Loucy (cell line): ENCODE results near the gene CEP55.

Experiments used
- CTCF ChIP-seq: fragments of 200-600 bp; sonication (generic); conservative IDR thresholded peaks from 2 replicates; pipeline ENCODE4 v1.5.1; 2014; ENCODE audit warnings: mild to moderate bottlenecking, antibody characterized with exemption, low read length
- EZH2phosphoT487 ChIP-seq: fragments of 200-600 bp; IDR thresholded peaks from 2 replicates; pipeline ENCODE4 v1.6.1; 2018; ENCODE audit warnings: antibody characterized with exemption, mild to moderate bottlenecking, moderate library complexity, borderline replicate concordance

- TF ChIP-seq CTCF (no peak), EZH2phosphoT487 (no peak)
These were observed 38.9 kb upstream of the CEP55 start for GRCh38 chr10:93457511-93457910.
